H1 (cell line): Measurements from ENCODE around the gene FOXC2.

Source experiments
- CBX8 ChIP-seq: fragments of 300-800, 300-1000 bp; sonication (generic); IDR thresholded peaks from 2 replicates; pipeline ENCODE4 v1.7.1; 2016; ENCODE audit warnings: low read depth, low read length, borderline replicate concordance
- CTCF ChIP-seq, 3 experiments: IDR thresholded peaks; 1 replicate in 2 of 3; 2 replicates in 1 of 3; pipeline versions ENCODE4 v1.5.1 to v1.6.1; 2011; ENCODE audit warnings: low read length in 3 of 3, mild to moderate bottlenecking in 3 of 3, inconsistent platforms in 2 of 3, low read depth in 1 of 3, moderate library complexity in 1 of 3; ENCODE audit not compliant: insufficient read depth in 1 of 3; ENCODE audit errors: control extremely low read depth in 1 of 3
- KDM1A ChIP-seq: fragments of 200-600, 300-600 bp; sonication (generic); IDR thresholded peaks from 2 replicates; pipeline ENCODE4 v1.7.1; 2016; ENCODE audit warnings: mild to moderate bottlenecking, low read length, borderline replicate concordance
- NRF1 ChIP-seq: IDR thresholded peaks from 2 replicates; pipeline ENCODE4 v1.6.1; 2011; ENCODE audit warnings: mild to moderate bottlenecking, low read depth, low read length, improper control_type of control experiment
- RNF2 ChIP-seq: fragments of 200-900, 300-1000 bp; sonication (generic); IDR thresholded peaks from 2 replicates; pipeline ENCODE4 v1.7.1; 2016; ENCODE audit warnings: borderline replicate concordance, low read depth, mild to moderate bottlenecking, antibody characterized with exemption, low read length; ENCODE audit not compliant: poor library complexity, severe bottlenecking; ENCODE audit errors: missing control alignments
- TAF7 ChIP-seq: optimal IDR thresholded peaks from 2 replicates; pipeline ENCODE3; 2011; ENCODE audit warnings: low read depth, mild to moderate bottlenecking, inconsistent platforms, low read length, moderate library complexity, borderline replicate concordance
- TCF12 ChIP-seq: IDR thresholded peaks from 2 replicates; pipeline ENCODE4 v1.6.1; 2011; ENCODE audit warnings: low read depth, mild to moderate bottlenecking, low read length

- TF ChIP-seq RNF2 (no peak), CTCF (IDR thresholded peaks at IDR 0.05; ENCODE audit: control extremely low read depth in 1 of 3, insufficient read depth in 1 of 3, low read depth in 1 of 3, low read length in 3 of 3) (no peak), NRF1 (no peak), KDM1A (peak; percentile 49; the same call in 1 of the 2 replicates), CBX8 (no peak), TCF12 (no peak), TAF7 (no peak)
Measured at GRCh38 chr16:86574646-86575045, 8.0 kb downstream of the FOXC2 start.
